ENCODE data around the gene ZNF236. TPM values are rescaled to one million over a fixed set of nuclear protein-coding genes. Genes with fewer than 3 reads are reported as not detected.

ZNF236 gene
- total RNA-seq, 2 experiments from 2014 or later, result 25.7 to 27.9 TPM

DNA sequence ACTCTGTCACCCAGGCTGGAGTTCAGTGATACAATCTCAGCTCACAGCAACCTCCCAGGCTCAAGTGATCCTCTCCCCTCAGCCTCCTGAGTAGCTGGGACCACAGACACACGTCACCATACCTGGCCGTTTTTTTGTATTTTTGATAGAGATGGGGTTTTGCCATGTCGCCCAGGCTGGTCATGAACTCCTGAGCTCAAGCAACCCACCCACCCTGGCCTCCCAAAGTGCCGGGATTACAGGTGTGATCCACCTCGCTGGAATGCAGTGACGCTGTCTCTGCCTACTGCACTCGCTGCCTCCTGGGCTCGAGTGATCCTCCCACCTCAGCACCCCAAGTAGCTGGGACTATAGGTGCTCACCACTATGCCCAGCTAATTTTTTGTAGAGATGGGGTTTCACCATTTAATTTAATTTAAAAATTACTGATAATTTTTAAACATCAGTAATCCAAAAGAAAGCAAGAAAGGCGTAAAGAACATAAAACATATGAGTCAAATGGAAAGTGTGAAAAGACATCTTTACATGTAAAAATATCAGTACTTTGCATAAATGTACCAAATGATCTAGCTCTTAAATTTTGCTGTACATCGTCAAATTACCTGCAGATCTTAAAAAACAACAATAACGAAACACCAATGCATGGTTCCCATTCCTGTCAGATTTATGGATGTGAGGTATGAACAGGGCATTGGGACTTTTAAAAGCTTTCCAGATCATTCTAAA lies 2.8 kb upstream of the ZNF236 start:
- ChIA-PET POLR2A (interaction anchor here (0.7 kb wide), 1 partner anchor 313 kb away, joined by 3 read pairs; the partner anchor contains the start of gene MBP), CTCF (interaction anchor here (4.2 kb wide), 1 partner anchor 17 kb away, joined by 27 read pairs; no protein-coding TSS in a partner anchor)
- peak overlapping the region; percentile 55 for H3K4me3 Mint-ChIP-seq
- TF ChIP-seq, protein P1, sequence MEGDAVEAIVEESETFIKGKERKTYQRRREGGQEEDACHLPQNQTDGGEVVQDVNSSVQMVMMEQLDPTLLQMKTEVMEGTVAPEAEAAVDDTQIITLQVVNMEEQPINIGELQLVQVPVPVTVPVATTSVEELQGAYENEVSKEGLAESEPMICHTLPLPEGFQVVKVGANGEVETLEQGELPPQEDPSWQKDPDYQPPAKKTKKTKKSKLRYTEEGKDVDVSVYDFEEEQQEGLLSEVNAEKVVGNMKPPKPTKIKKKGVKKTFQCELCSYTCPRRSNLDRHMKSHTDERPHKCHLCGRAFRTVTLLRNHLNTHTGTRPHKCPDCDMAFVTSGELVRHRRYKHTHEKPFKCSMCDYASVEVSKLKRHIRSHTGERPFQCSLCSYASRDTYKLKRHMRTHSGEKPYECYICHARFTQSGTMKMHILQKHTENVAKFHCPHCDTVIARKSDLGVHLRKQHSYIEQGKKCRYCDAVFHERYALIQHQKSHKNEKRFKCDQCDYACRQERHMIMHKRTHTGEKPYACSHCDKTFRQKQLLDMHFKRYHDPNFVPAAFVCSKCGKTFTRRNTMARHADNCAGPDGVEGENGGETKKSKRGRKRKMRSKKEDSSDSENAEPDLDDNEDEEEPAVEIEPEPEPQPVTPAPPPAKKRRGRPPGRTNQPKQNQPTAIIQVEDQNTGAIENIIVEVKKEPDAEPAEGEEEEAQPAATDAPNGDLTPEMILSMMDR (IDR thresholded peaks at IDR 0.05), result no peak
- DNase-seq (no peak), ATAC-seq (ENCODE audit: poor library complexity) (no peak)
- H3K4me1 ChIP-seq (ENCODE audit: insufficient read depth, low read length), result peaks cover 37% of the 10 kb centered on the region
- peaks cover 55% of the 10 kb centered on the region for H3K4me1 Mint-ChIP-seq (ENCODE audit: low read depth)
- H3K9me3 Mint-ChIP-seq, result no peaks in the 10 kb centered on the region
- H3K4me3 ChIP-seq (ENCODE audit: low read length), result no peak overlapping the region
- peaks cover 8% of the 10 kb centered on the region for H3K36me3 ChIP-seq (ENCODE audit: insufficient read depth, low read length)
- peaks cover 38% of the 10 kb centered on the region for H3K36me3 Mint-ChIP-seq (ENCODE audit: low read depth)
- intact Hi-C loops (cut with DNase I, micrococcal nuclease), result loop anchor here (2.0 to 10.0 kb wide), 4 partner anchors 17 to 1605 kb away; partner anchors contain the start of genes MBP (in 1 of the 2) and TSHZ1 (in 1 of the 2)
- no peak overlapping the region for H3K27ac ChIP-seq (ENCODE audit: low read depth in 1 of 2, low read length in 2 of 2)
- no peaks in the 10 kb centered on the region for H3K9me3 ChIP-seq (ENCODE audit: control insufficient read depth in 1 of 2, insufficient read depth in 1 of 2, low read length in 2 of 2)
- H3K27me3 ChIP-seq (ENCODE audit: control insufficient read depth in 1 of 2, insufficient read depth in 2 of 2, low read length in 2 of 2), result no peaks in the 10 kb centered on the region
- no peaks in the 10 kb centered on the region for H3K27me3 Mint-ChIP-seq
- H3K27ac Mint-ChIP-seq, result peak overlapping the region; percentile 42

DNA sequence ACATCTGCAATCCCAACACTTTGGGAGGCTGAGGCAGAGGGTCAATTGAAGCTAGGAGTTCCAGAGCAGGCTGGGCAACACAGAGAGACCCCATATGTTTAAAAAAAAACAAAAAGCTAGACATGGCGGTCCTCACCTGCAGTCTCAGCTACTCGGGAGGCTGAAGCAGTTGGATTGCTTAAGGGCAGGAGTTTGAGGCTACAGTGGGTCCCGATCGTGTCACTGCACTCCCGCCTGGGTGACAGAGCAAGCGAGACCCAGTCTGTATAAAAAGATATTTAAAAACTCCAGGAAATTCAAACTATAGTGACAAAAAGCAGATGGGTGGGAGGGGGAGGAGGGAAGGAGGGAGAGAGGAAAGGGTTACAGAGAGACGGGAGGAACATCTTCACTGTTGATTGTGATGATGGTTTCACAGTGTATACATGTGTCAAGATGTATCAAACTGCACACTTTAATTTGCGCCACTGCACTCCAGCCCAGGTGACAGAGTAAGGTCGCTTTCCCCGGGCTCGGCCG lies 942 bp upstream of the ZNF236 start:
- Mint-ChIP-seq H3K4me1 (ENCODE audit: low read depth) (peaks cover 64% of the 10 kb centered on the region), H3K27ac (peak overlapping the region; percentile 96), H3K4me3 (peak overlapping the region; percentile 96), H3K27me3 (no peaks in the 10 kb centered on the region), H3K9me3 (no peaks in the 10 kb centered on the region), H3K36me3 (ENCODE audit: low read depth) (peaks cover 23% of the 10 kb centered on the region)
- intact Hi-C loops (cut with DNase I, micrococcal nuclease), result loop anchor here (2.0 to 10.0 kb wide), 4 partner anchors 19 to 1607 kb away; partner anchors contain the start of genes MBP (in 1 of the 2) and TSHZ1 (in 1 of the 2)
- Histone ChIP-seq H3K9me3 (ENCODE audit: control insufficient read depth in 1 of 2, insufficient read depth in 1 of 2, low read length in 2 of 2) (no peaks in the 10 kb centered on the region), H3K4me3 (ENCODE audit: low read length) (peak overlapping the region; percentile 97), H3K27me3 (ENCODE audit: control insufficient read depth in 1 of 2, insufficient read depth in 2 of 2, low read length in 2 of 2) (no peaks in the 10 kb centered on the region), H3K27ac (ENCODE audit: low read depth in 1 of 2, low read length in 2 of 2) (peak overlapping the region; percentile 90 to 91), H3K4me1 (ENCODE audit: insufficient read depth, low read length) (peaks cover 42% of the 10 kb centered on the region), H3K36me3 (ENCODE audit: insufficient read depth, low read length) (peaks cover 2% of the 10 kb centered on the region)
- peak in 1 of 14 experiments; percentile 12 for DNase-seq
- POLR2A ChIA-PET, result interaction anchor here (1.2 to 2.3 kb wide), 3 partner anchors 9 to 100 kb away, joined by 5 to 12 read pairs (median 7); no protein-coding TSS in a partner anchor
- CTCF ChIA-PET, result interaction anchor here (4.2 kb wide), 1 partner anchor 19 kb away, joined by 27 read pairs; no protein-coding TSS in a partner anchor
- TF ChIP-seq, protein P1 (IDR thresholded peaks at IDR 0.05), result no peak
- ATAC-seq (ENCODE audit: poor library complexity), result no peak

DNA sequence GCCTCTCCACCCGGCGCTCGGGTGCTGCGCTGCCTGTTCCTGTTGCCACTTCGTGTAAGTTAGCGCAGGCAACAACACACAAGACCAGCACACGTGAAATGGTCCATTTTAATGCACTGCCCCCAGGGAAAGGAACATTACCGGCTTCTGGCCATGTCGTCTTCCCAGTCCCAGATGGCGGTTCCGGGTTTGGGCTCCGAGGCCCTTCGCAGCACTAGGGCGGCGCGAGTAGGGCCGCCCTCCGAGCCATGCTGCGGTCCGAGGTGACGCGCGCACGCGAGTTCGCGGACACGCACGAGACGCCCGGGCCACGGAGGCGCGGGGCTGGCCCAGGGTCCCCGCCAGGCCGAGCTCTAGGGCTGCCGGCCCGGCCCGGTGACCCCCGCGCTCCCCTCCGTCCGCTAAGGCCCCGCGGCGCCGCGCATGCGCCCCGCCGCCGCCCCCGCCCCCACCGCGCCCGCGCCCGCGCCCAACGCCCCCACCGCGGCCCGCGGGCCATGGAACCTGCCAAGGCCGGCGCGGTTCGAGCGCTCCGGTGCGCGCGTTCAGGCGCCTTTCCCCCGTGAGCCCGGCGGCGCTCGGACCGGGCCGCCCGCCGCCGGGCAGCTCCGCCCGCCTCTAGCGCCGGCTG lies 367 bp upstream of the ZNF236 start:
- H3K27me3 ChIP-seq (ENCODE audit: control insufficient read depth in 1 of 2, insufficient read depth in 2 of 2, low read length in 2 of 2), result no peaks in the 10 kb centered on the region
- H3K9me3 Mint-ChIP-seq, result no peaks in the 10 kb centered on the region
- TF ChIP-seq, protein P1 (IDR thresholded peaks at IDR 0.05), result no peak
- H3K9me3 ChIP-seq (ENCODE audit: control insufficient read depth in 1 of 2, insufficient read depth in 1 of 2, low read length in 2 of 2), result no peaks in the 10 kb centered on the region
- ChIA-PET CTCF (interaction anchor here (4.2 kb wide), 1 partner anchor 19 kb away, joined by 27 read pairs; no protein-coding TSS in a partner anchor), POLR2A (interaction anchor here (1.2 to 2.3 kb wide), 3 partner anchors 10 to 101 kb away, joined by 5 to 12 read pairs (median 7); no protein-coding TSS in a partner anchor)
- H3K27me3 Mint-ChIP-seq, result no peaks in the 10 kb centered on the region
- peak overlapping the region; percentile 96 for H3K27ac Mint-ChIP-seq
- no peaks in the 10 kb centered on the region for H3K36me3 ChIP-seq (ENCODE audit: insufficient read depth, low read length)
- peak overlapping the region; percentile 90 to 91 for H3K27ac ChIP-seq (ENCODE audit: low read depth in 1 of 2, low read length in 2 of 2)
- H3K4me1 Mint-ChIP-seq (ENCODE audit: low read depth), result peaks cover 58% of the 10 kb centered on the region
- peak overlapping the region; percentile 96 for H3K4me3 Mint-ChIP-seq
- peak; percentile 44 to 88 (median 61) for DNase-seq
- intact Hi-C loops (cut with DNase I, micrococcal nuclease), result loop anchor here (2.0 to 10.0 kb wide), 5 partner anchors 19 to 1607 kb away; partner anchors contain the start of genes MBP (in 1 of the 2) and TSHZ1 (in 1 of the 2)
- H3K36me3 Mint-ChIP-seq (ENCODE audit: low read depth), result peaks cover 17% of the 10 kb centered on the region
- peaks cover 42% of the 10 kb centered on the region for H3K4me1 ChIP-seq (ENCODE audit: insufficient read depth, low read length)
- peak overlapping the region; percentile 97 for H3K4me3 ChIP-seq (ENCODE audit: low read length)
- ATAC-seq (ENCODE audit: poor library complexity), result peak; percentile 69
